NCI-H446 (cell line): ENCODE results near the gene ENPP7.

Experiments
- DNase-seq, 2 experiments: peaks; one replicate each; lab custom pipeline; 2025; lab: John Stamatoyannopoulos, UW

ENPP7 gene

DNA sequence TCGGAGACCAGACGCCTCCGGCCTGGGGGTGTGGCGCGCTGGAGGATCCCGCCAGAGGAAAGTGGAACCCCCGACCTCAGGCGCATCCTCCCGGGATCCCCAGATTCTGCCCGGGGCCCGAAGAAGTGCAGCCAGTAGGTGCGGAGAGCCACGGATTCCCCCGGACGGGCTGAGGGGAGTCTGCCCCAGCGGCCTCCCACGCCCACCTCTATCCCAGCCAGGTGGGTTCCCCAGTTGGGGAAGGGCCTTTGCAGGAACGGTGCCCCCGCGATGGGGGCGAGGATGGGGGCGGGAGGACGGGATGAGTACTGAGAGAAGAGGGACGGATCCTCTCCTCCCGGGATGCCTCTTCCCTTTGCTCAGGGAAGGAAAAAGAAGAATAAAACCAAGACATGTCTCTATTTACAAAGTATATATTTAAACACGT lies 61.0 kb downstream of the ENPP7 start:
- no peak for DNase-seq
